Measurements from ENCODE around the gene LDB3.

GRCh38 chr10:86733260-86733671 lies 65.0 kb downstream of the LDB3 start:
- no peak for TF ChIP-seq CTCF (conservative IDR thresholded peaks at IDR 0.05; ENCODE audit: low read depth, low read length)
- no peak for TF ChIP-seq EZH2 (IDR thresholded peaks at IDR 0.05; ENCODE audit: low read length, unreplicated experiment)
- no peak for TF ChIP-seq EZH2phosphoT487 (IDR thresholded peaks at IDR 0.05; ENCODE audit: borderline replicate concordance, low read length)
